Left cardiac atrium (tissue), 4 donors: ENCODE measurements around the gene TTC14. TPM values are rescaled to one million over a fixed set of nuclear protein-coding genes. Genes with fewer than 3 reads are reported as not detected.
"Not testable (repeated sequence)": the region's sequence is repeated elsewhere in the genome, so short reads cannot be mapped to it uniquely, and the experiment has no call there.

ENCODE experiments used
- ATAC-seq, 2 donors: fragments of 200-7000 bp; cut with Tn5 transposase; one replicate each; pipeline ENCODE4 v1.9.1; 2020; ENCODE audit warnings: mild to moderate bottlenecking in 2 of 2, moderate library complexity in 2 of 2
- DNase-seq: peaks from one replicate; pipeline ENCODE4 v3.0.0-alpha.2; 2020
- intact Hi-C, 2 donors: fragments of 100-400 bp; cut with DNase I; formaldehyde crosslinking; loops; one replicate each; pipeline versions ENCODE4 v1.14.1 to v1.15.1; 2022 to 2023
- long read RNA-seq: library from polyadenylated mRNA; unstranded; transcript quantifications from one replicate; pipeline ENCODE4 v2.0.0, GENCODE V29; 2021
- total RNA-seq, 2 donors: library from RNA; stranded (reverse); fragmentation: NEBNext Ultra II Directional; extraction: Animal tissue kit (Norgen Biotek cat#: 25700); gene quantifications; one replicate each; pipeline ENCODE4 v1.2.1, GENCODE V29; 2021
- donor health status: DM: no; HTN: yes; CAD: no.
- donor health status: DM: no; HTN: yes; CAD: no; lungs with severe emphysema.
- donor health status: DM: yes; HTN: yes; CAD: no.
- donor health status: Dilated cardiomyopathy.

Gene TTC14
- total RNA-seq: 10 to 100 TPM; 19.2 to 19.3 TPM
- long read RNA-seq, full-length matches to known transcripts: 2 of 8 reads
- long read RNA-seq, partial matches to known transcripts: 3 of 8 reads
- long read RNA-seq, other reads (novel, unspliced or antisense): 3 of 8 reads

- intact Hi-C loops: no loop called here
- DNase-seq (peak; percentile 94), ATAC-seq (peak; percentile 100)
Measured at GRCh38 chr3:180601688-180602666, at the start of gene TTC14. TSS of gene TTC14 (plus strand) at chr3:180602163. CDS start at chr3:180602262, 99 bp downstream.

- ATAC-seq (no peak), DNase-seq (no peak)
- intact Hi-C loops: no loop called here
Measured at GRCh38 chr3:180563406-180563805, 38.6 kb upstream of the TTC14 start.

GRCh38 chr3:180564676-180565075 is 37.3 kb upstream of the TTC14 start:
- ATAC-seq: no peak
- DNase-seq: no peak
- intact Hi-C loops: no loop called here

GRCh38 chr3:180570238-180570637 is 31.7 kb upstream of the TTC14 start:
- DNase-seq (no peak), ATAC-seq (no peak)
- intact Hi-C loops: no loop called here

- intact Hi-C loops: no loop called here
Measured at GRCh38 chr3:180571831-180572598, 29.9 kb upstream of the TTC14 start.

GRCh38 chr3:180575571-180575970 is 26.4 kb upstream of the TTC14 start:
- DNase-seq (no peak), ATAC-seq (no peak)
- intact Hi-C loops: no loop called here

More at GRCh38 chr3:180571831-180572598, 29.9 kb upstream of the TTC14 start:
- no peak for ATAC-seq
- DNase-seq: no peak

GRCh38 chr3:180580934-180581333 is 21.0 kb upstream of the TTC14 start:
- intact Hi-C loops: no loop called here
- no peak for ATAC-seq

GRCh38 chr3:180590396-180590795 is 11.6 kb upstream of the TTC14 start:
- no peak for DNase-seq
- ATAC-seq: no peak
- intact Hi-C loops: loop anchor here in 1 of 2 donors (5.0 kb wide), 1 partner anchor 778 kb away; no protein-coding TSS in a partner anchor

More at GRCh38 chr3:180580934-180581333, 21.0 kb upstream of the TTC14 start:
- no peak for DNase-seq

GRCh38 chr3:180593631-180594030 is 8.3 kb upstream of the TTC14 start:
- intact Hi-C loops: loop anchor here in 1 of 2 donors (5.0 kb wide), 1 partner anchor 781 kb away; no protein-coding TSS in a partner anchor
- not testable (repeated sequence) for DNase-seq, ATAC-seq

- intact Hi-C loops: loop anchor here in 1 of 2 donors (5.0 kb wide), 2 partner anchors 668 to 783 kb away; no protein-coding TSS in a partner anchor
- DNase-seq (no peak), ATAC-seq (no peak)
Measured at GRCh38 chr3:180594631-180595558, 7.1 kb upstream of the TTC14 start.

GRCh38 chr3:180595559-180595935 is 6.4 kb upstream of the TTC14 start:
- intact Hi-C loops: loop anchor here in 1 of 2 donors (5.0 kb wide), 1 partner anchor 668 kb away; no protein-coding TSS in a partner anchor
- no peak for ATAC-seq
- DNase-seq: no peak

- DNase-seq: no peak
- no peak for ATAC-seq
- intact Hi-C loops: no loop called here
Measured at GRCh38 chr3:180600473-180600872, 1.5 kb upstream of the TTC14 start.

- DNase-seq (no peak), ATAC-seq (no peak)
- intact Hi-C loops: no loop called here
Measured at GRCh38 chr3:180611006-180611405, 9.0 kb downstream of the TTC14 start.

GRCh38 chr3:180612364-180612763 is 10.4 kb downstream of the TTC14 start:
- ATAC-seq (no peak), DNase-seq (no peak)
- intact Hi-C loops: no loop called here

GRCh38 chr3:180615954-180616353 is 14.0 kb downstream of the TTC14 start:
- intact Hi-C loops: no loop called here
- ATAC-seq (no peak), DNase-seq (no peak)

- intact Hi-C loops: no loop called here
- no peak for ATAC-seq
Measured at GRCh38 chr3:180617049-180617448, 15.1 kb downstream of the TTC14 start.

GRCh38 chr3:180618563-180618962 is 16.6 kb downstream of the TTC14 start:
- intact Hi-C loops, DNase-seq, ATAC-seq: not testable (repeated sequence)

More at GRCh38 chr3:180617049-180617448, 15.1 kb downstream of the TTC14 start:
- DNase-seq: no peak

- ATAC-seq (no peak), DNase-seq (no peak)
- intact Hi-C loops: no loop called here
Measured at GRCh38 chr3:180619723-180620122, 17.8 kb downstream of the TTC14 start.
